Activated CD4-positive, alpha-beta T cell treated with anti-CD3 and anti-CD28 coated beads for 24 hours (primary cell): ENCODE results near the gene TRIOBP.

ENCODE experiments used
- DNase-seq, 2 donors: peaks; one replicate each; pipeline ENCODE4 v3.0.0-alpha.2; 2020; ENCODE audit warnings: low read depth in 2 of 2

The TRIOBP gene

GRCh38 chr22:37824674-37825641 lies 128.1 kb downstream of the TRIOBP start:
- no peak for DNase-seq
